Gastrocnemius medialis (tissue), 4 donors: ENCODE results near the gene ZMAT5.

ENCODE experiments used
- CTCF ChIP-seq, 5 experiments: fragments of 450-650 bp in 3 of 5; fragments of 200-600 bp in 2 of 5; sonication (generic) in 2 of 5; IDR thresholded peaks in 4 of 5; conservative IDR thresholded peaks in 1 of 5; 1 replicate in 4 of 5; 2 replicates in 1 of 5; pipeline ENCODE4 v1.5.1; 2016 to 2019; ENCODE audit warnings: antibody characterized with exemption in 5 of 5, mild to moderate bottlenecking in 3 of 5, moderate library complexity in 3 of 5
- POLR2A ChIP-seq, 2 donors: fragments of 450-650 bp; IDR thresholded peaks; one replicate each; pipeline ENCODE4 v1.6.1; 2017; ENCODE audit warnings: antibody characterized with exemption in 2 of 2, mild to moderate bottlenecking in 2 of 2, moderate library complexity in 2 of 2

GRCh38 chr22:29726512-29727130 is 40.2 kb downstream of the ZMAT5 start:
- TF ChIP-seq CTCF (IDR thresholded peaks at IDR 0.05 in 4 of 5, conservative IDR thresholded peaks at IDR 0.05 in 1 of 5) (no peak), POLR2A (IDR thresholded peaks at IDR 0.05) (no peak)
